Ovary (tissue), 9 donors: ENCODE measurements around the gene BTK. TPM values are rescaled to one million over a fixed set of nuclear protein-coding genes. Genes with fewer than 3 reads are reported as not detected.
A peak's percentile ranks its signal among the peaks of the same experiment; 100 is the strongest.

Experiments used
- DNase-seq, 5 donors: peaks; one replicate each; pipeline ENCODE4 v3.0.0-alpha.2; 2019 to 2020
- H3K27ac ChIP-seq, 2 donors: fragments of 200-600 bp; one replicate each; pipeline versions ENCODE4 v1.5.1 to v1.8.0; 2019 to 2022
- H3K27me3 ChIP-seq: fragments of 200-600 bp; one replicate; pipeline ENCODE4 v1.8.0; 2022
- H3K36me3 ChIP-seq: fragments of 200-600 bp; sonication (generic); one replicate; pipeline ENCODE4 v1.5.1; 2019
- H3K4me1 ChIP-seq: one replicate; pipeline ENCODE4 v1.8.1; 2013; ENCODE audit warnings: mild to moderate bottlenecking, moderate library complexity; ENCODE audit not compliant: insufficient read depth
- H3K4me3 ChIP-seq: fragments of 200-600 bp; sonication (generic); one replicate; pipeline ENCODE4 v1.5.1; 2017
- H3K9me3 ChIP-seq, 2 donors: fragments of 200-600 bp in 1 of 2; sonication (generic) in 1 of 2; one replicate each; pipeline versions ENCODE4 v1.5.1 to v1.8.1; 2013 to 2019; ENCODE audit warnings: mild to moderate bottlenecking in 1 of 2, moderate library complexity in 1 of 2
- CTCF ChIP-seq, 3 donors: fragments of 450-650 bp in 2 of 3; fragments of 200-600 bp in 1 of 3; IDR thresholded peaks; one replicate each; pipeline versions ENCODE4 v1.5.1 to v1.8.0; 2016 to 2022; ENCODE audit warnings: antibody characterized with exemption in 3 of 3, mild to moderate bottlenecking in 1 of 3
- EP300 ChIP-seq: sonication (generic); formaldehyde crosslinking; IDR thresholded peaks from one replicate; pipeline ENCODE4 v1.6.1; 2017; ENCODE audit warnings: antibody characterized with exemption
- POLR2A ChIP-seq: fragments of 450-650 bp; IDR thresholded peaks from one replicate; pipeline ENCODE4 v1.6.1; 2017; ENCODE audit warnings: antibody characterized with exemption, mild to moderate bottlenecking, moderate library complexity
- WGBS, 3 donors: extraction: QIAGEN DNeasy Blood & Tissue Kit in 1 of 3; methylation state at CpG; one replicate each; pipeline versions ENCODE4 v1.1.5 to v1.1.7; 2013 to 2017; 5-methylcytosine and 5-hydroxymethylcytosine counted together
- intact Hi-C, 4 donors: fragments of 100-400 bp; cut with DNase I; formaldehyde crosslinking; loops; one replicate each; pipeline versions ENCODE4 v1.11.0 to v1.15.1; 2022 to 2023
- polyA plus RNA-seq, 2 donors: library from polyadenylated mRNA; stranded (reverse); fragments of 200-250 nt in 1 of 2; fragments of 350-450 nt in 1 of 2; fragmentation: Illumina TruSeq in 1 of 2; extraction: RNeasy Lipid Tissue Mini Kit (QIAGEN cat#74804) in 1 of 2; gene quantifications; one replicate each; pipeline ENCODE4 v1.2.3, GENCODE V29; 2013 to 2014
- total RNA-seq, 7 donors: library from RNA; depleted of rRNA in 2 of 7; stranded (reverse); fragments of >200 nt in 2 of 7; fragmentation: NEBNext Ultra II Directional in 3 of 7; extraction: Animal tissue kit (Norgen Biotek cat#: 25700) in 3 of 7; gene quantifications; one replicate each; pipeline versions ENCODE4 v1.1.0 to v1.2.4, GENCODE V29; 2016 to 2023
- donor health status: DM: no; HTN: no; CAD: no; lungs with moderate emphysema.
- donor health status: DM: no; HTN: no; CAD: no.
- donor health status: Bipolar disorder and iron deficiency.
- donor health status: DM: yes; HTN: yes; CAD: no.
- donor health status: DM: no; HTN: no; CAD: no.
- donor health status: DM: yes; HTN: yes; CAD: no.

BTK gene
- total and polyA plus RNA-seq, 9 donors, result 0.81 to 7.5 (median 1.3) TPM

- no peaks in the 10 kb centered on the region for H3K9me3 ChIP-seq
- 23 to 37% (median 37%) methylated on average over 8 of the region's 8 CpGs for WGBS, 3 donors
Measured at GRCh38 chrX:101408532-101408841, 22.5 kb upstream of the BTK start.

GRCh38 chrX:101407748-101408531, 21.9 kb upstream of the BTK start, which contains the start of the genes GLA and HNRNPH2:
Gene GLA, minus strand, starts transcription at chrX:101407925. Its CDS starts 22 bp downstream, at chrX:101407903.
Gene HNRNPH2, plus strand, starts transcription at chrX:101408222. Its CDS starts 3,767 bp downstream, at chrX:101411989.
- WGBS, 3 donors, result 27 to 47% (median 34%) methylated on average over 47 of the region's 47 CpGs
- intact Hi-C loops, result no loop called here
- no peaks in the 10 kb centered on the region for H3K36me3 ChIP-seq
- peak within 1 kb of the TSS; percentile 87 to 90 for H3K27ac ChIP-seq
- TF ChIP-seq EP300, result peak; percentile 76
- peak in 1 of 3 donors; percentile 23 for TF ChIP-seq CTCF (IDR thresholded peaks at IDR 0.05)
- TF ChIP-seq POLR2A, result peak; percentile 91
- peak; percentile 86 to 93 (median 88) for DNase-seq
- no peaks in the 10 kb centered on the region for H3K27me3 ChIP-seq
- H3K4me1 ChIP-seq, result peaks cover 1% of the 10 kb centered on the region
- H3K4me3 ChIP-seq, result peak within 1 kb of the TSS; percentile 56
- H3K9me3 ChIP-seq, result no peaks in the 10 kb centered on the region

More at GRCh38 chrX:101408532-101408841, 22.5 kb upstream of the BTK start:
- peaks cover 1% of the 10 kb centered on the region for H3K4me1 ChIP-seq
- peak overlapping the region; percentile 87 to 90 for H3K27ac ChIP-seq
- TF ChIP-seq EP300 (no peak), CTCF (IDR thresholded peaks at IDR 0.05) (peak in 1 of 3 donors; percentile 29), POLR2A (no peak)
- H3K4me3 ChIP-seq, result peak overlapping the region; percentile 55
- H3K27me3 ChIP-seq, result no peaks in the 10 kb centered on the region
- no peak for DNase-seq
- H3K36me3 ChIP-seq, result no peaks in the 10 kb centered on the region
- intact Hi-C loops, result no loop called here

DNA sequence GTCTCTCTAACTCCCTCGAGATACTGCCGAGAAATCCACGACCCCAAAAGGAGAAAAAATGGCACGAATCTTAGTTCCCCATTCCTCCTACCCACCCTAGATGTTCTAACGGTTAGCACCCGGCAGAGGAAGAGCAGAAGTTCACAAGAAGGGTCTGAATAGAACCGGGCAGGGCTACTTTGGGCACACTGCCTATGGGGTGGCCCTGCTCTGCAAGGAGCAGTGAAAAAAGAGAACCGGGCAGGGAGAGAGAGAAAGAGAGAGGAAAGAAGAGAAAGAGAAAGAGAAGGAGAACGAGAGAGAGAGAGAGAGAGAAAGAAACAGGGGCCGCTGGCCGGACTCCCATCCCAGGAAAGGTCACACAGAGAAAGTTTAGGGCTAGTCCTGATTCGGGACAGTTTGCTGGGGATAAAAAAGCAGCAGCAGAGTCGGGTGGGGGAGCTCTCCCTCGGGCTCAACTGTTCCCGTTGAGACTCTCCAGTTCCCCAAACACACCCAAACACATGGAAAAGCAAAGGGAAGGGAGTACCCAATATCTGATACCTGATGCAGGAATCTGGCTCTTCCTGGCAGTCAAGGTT, 21.3 kb upstream of the BTK start:
- no peaks in the 10 kb centered on the region for H3K36me3 ChIP-seq
- TF ChIP-seq EP300, result no peak
- no peak for TF ChIP-seq POLR2A
- TF ChIP-seq CTCF (IDR thresholded peaks at IDR 0.05), result no peak
- H3K9me3 ChIP-seq, result no peaks in the 10 kb centered on the region
- H3K4me3 ChIP-seq, result peak overlapping the region; percentile 56
- intact Hi-C loops, result no loop called here
- H3K27me3 ChIP-seq, result no peaks in the 10 kb centered on the region
- DNase-seq, result no peak
- peak overlapping the region; percentile 83 to 90 for H3K27ac ChIP-seq
- WGBS, 3 donors, result 17 to 29% (median 29%) methylated on average over 15 of the region's 15 CpGs
- peaks cover 1% of the 10 kb centered on the region for H3K4me1 ChIP-seq

DNA sequence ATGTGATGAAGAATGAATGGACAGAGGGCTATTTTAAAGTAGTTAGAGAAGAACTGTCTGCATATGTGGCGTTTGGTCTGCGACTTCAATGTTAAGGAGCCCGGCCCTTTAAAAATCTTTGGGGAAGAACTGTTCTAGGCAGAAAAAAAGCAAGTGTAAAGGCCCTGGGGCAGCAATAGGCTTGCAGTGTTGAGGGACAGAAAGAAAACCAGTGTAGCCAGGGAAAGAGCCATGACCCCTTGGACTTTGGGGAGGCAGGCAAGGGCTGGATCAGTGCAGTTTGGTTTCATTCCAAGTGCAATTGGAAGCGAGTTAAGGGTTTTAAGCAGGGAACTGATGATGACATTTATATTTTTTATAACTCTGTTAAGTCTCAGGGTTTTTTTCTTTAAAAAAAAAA, 13.8 kb upstream of the BTK start:
- no peak for TF ChIP-seq CTCF (IDR thresholded peaks at IDR 0.05)
- TF ChIP-seq EP300, result no peak
- TF ChIP-seq POLR2A, result no peak
- Histone ChIP-seq H3K9me3 (no peaks in the 10 kb centered on the region), H3K27me3 (no peaks in the 10 kb centered on the region), H3K4me3 (no peak overlapping the region), H3K36me3 (no peaks in the 10 kb centered on the region), H3K4me1 (no peaks in the 10 kb centered on the region), H3K27ac (no peak overlapping the region)
- WGBS, 3 donors, result 79 to 82% (median 80%) methylated on average over 4 of the region's 4 CpGs
- DNase-seq, result no peak
- intact Hi-C loops, result no loop called here
